GM19025 (cell line): ENCODE results near the gene CPZ.
"Not testable (repeated sequence)": the region's sequence is repeated elsewhere in the genome, so short reads cannot be mapped to it uniquely, and the experiment has no call there.

Experiments used
- ATAC-seq: cut with Tn5 transposase; IDR thresholded peaks from one replicate; pipeline ENCODE4 v1.9.1; 2021; ENCODE audit warnings: mild to moderate bottlenecking, low read depth, moderate library complexity; ENCODE audit not compliant: unreplicated experiment

Gene CPZ

GRCh38 chr4:8647626-8648025 lies 55.1 kb downstream of the CPZ start:
- ATAC-seq: no peak

GRCh38 chr4:8648296-8648695 lies 55.7 kb downstream of the CPZ start:
- no peak for ATAC-seq

GRCh38 chr4:8648816-8649630 lies 56.5 kb downstream of the CPZ start:
- no peak for ATAC-seq

GRCh38 chr4:8649631-8650361 lies 57.2 kb downstream of the CPZ start:
- ATAC-seq: no peak

GRCh38 chr4:8651661-8652180 lies 59.2 kb downstream of the CPZ start:
- ATAC-seq: no peak

GRCh38 chr4:8652181-8653078 lies 59.9 kb downstream of the CPZ start:
- ATAC-seq: no peak

- no peak for ATAC-seq
Measured at GRCh38 chr4:8653326-8654000, 60.9 kb downstream of the CPZ start.

- ATAC-seq: not testable (repeated sequence)
Measured at GRCh38 chr4:8654139-8654538, 61.6 kb downstream of the CPZ start.

- ATAC-seq: no peak
Measured at GRCh38 chr4:8655411-8656184, 63.0 kb downstream of the CPZ start.

GRCh38 chr4:8656185-8656517 lies 63.6 kb downstream of the CPZ start:
- no peak for ATAC-seq

- ATAC-seq: no peak
Measured at GRCh38 chr4:8656711-8657380, 64.3 kb downstream of the CPZ start.

- no peak for ATAC-seq
Measured at GRCh38 chr4:8657381-8658088, 65.0 kb downstream of the CPZ start.

- no peak for ATAC-seq
Measured at GRCh38 chr4:8662776-8663175, 70.2 kb downstream of the CPZ start.

GRCh38 chr4:8664031-8664805 lies 71.7 kb downstream of the CPZ start:
- ATAC-seq: no peak

GRCh38 chr4:8664976-8665375 lies 72.4 kb downstream of the CPZ start:
- no peak for ATAC-seq

GRCh38 chr4:8665406-8666360 lies 73.1 kb downstream of the CPZ start:
- ATAC-seq: no peak
